Lower leg skin (tissue), 4 donors: ENCODE measurements around the gene NOC2L. TPM values are rescaled to one million over a fixed set of nuclear protein-coding genes. Genes with fewer than 3 reads are reported as not detected.

Experiments
- DNase-seq, 2 donors: peaks; one replicate each; pipeline ENCODE4 v3.0.0-alpha.2; 2019; ENCODE audit warnings: low spot score in 2 of 2
- H3K4me3 ChIP-seq: fragments of 200-600 bp; sonication (generic); 2 replicates; pipeline ENCODE4 v1.5.1; 2017; ENCODE audit warnings: mild to moderate bottlenecking, low read depth; ENCODE audit not compliant: poor library complexity, severe bottlenecking
- POLR2A ChIP-seq, 2 donors: fragments of 450-650 bp; IDR thresholded peaks; one replicate each; pipeline ENCODE4 v1.6.1; 2016 to 2017; ENCODE audit warnings: antibody characterized with exemption in 2 of 2, mild to moderate bottlenecking in 1 of 2, moderate library complexity in 1 of 2
- WGBS, 2 donors: methylation state at CpG; one replicate each; pipeline ENCODE4 v1.1.5; 2018; 5-methylcytosine and 5-hydroxymethylcytosine counted together
- intact Hi-C: fragments of 100-400 bp; cut with DNase I; formaldehyde crosslinking; loops from one replicate; pipeline ENCODE4 v1.15.0; 2023; ENCODE audit warnings: low total_unique reads
- total RNA-seq, 4 donors: library from RNA; depleted of rRNA; stranded (reverse); fragments of >200 nt; gene quantifications; one replicate each; pipeline ENCODE4 v1.1.0, GENCODE V29; 2016
- TF ChIP-seq, protein P1 (sequence below), 3 donors: fragments of 450-650 bp; IDR thresholded peaks; one replicate each; pipeline ENCODE4 v1.5.1; 2016; ENCODE audit warnings: antibody characterized with exemption in 3 of 3, mild to moderate bottlenecking in 3 of 3, moderate library complexity in 2 of 3

The NOC2L gene
- total RNA-seq, 4 donors from 2014 or later: 44.7 to 67.8 (median 59.6) TPM

DNA sequence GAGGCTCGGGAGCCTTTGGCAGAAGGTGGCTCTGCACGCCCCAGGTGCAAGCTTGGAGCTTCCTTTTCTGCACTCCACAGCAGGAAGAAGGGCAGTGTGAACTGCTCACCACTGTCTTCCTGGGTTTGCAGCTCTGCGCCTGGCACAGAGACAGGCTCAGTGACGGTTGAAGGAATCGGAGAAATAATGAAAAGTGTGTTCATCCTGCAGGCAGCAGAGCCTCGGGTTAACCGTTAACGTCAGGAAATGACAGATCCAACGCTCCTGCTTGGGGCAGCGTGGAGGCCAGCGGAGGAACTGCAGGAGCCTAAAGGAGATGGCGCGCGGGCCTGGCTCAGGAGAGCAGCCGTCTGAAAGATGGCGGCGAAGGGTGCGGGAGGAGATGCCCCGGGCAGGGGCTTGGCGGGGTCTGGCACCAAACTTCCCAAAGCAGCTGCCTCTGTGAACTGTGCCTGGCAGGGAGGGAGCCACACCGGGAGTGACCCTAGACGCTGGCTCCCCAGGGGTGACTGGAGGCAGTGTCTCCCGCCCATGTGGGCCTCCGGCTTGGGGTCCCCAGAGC lies 46.2 kb downstream of the NOC2L start:
- 21 to 27% methylated on average over 20 to 24 of the region's 24 CpGs for WGBS, 2 donors
- intact Hi-C loops: no loop called here
- peak in 1 of 2 donors; percentile 83 for DNase-seq
- TF ChIP-seq POLR2A (IDR thresholded peaks at IDR 0.05): no peak
- TF ChIP-seq, protein P1, sequence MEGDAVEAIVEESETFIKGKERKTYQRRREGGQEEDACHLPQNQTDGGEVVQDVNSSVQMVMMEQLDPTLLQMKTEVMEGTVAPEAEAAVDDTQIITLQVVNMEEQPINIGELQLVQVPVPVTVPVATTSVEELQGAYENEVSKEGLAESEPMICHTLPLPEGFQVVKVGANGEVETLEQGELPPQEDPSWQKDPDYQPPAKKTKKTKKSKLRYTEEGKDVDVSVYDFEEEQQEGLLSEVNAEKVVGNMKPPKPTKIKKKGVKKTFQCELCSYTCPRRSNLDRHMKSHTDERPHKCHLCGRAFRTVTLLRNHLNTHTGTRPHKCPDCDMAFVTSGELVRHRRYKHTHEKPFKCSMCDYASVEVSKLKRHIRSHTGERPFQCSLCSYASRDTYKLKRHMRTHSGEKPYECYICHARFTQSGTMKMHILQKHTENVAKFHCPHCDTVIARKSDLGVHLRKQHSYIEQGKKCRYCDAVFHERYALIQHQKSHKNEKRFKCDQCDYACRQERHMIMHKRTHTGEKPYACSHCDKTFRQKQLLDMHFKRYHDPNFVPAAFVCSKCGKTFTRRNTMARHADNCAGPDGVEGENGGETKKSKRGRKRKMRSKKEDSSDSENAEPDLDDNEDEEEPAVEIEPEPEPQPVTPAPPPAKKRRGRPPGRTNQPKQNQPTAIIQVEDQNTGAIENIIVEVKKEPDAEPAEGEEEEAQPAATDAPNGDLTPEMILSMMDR (IDR thresholded peaks at IDR 0.05): no peak
- H3K4me3 ChIP-seq: no peak overlapping the region

DNA sequence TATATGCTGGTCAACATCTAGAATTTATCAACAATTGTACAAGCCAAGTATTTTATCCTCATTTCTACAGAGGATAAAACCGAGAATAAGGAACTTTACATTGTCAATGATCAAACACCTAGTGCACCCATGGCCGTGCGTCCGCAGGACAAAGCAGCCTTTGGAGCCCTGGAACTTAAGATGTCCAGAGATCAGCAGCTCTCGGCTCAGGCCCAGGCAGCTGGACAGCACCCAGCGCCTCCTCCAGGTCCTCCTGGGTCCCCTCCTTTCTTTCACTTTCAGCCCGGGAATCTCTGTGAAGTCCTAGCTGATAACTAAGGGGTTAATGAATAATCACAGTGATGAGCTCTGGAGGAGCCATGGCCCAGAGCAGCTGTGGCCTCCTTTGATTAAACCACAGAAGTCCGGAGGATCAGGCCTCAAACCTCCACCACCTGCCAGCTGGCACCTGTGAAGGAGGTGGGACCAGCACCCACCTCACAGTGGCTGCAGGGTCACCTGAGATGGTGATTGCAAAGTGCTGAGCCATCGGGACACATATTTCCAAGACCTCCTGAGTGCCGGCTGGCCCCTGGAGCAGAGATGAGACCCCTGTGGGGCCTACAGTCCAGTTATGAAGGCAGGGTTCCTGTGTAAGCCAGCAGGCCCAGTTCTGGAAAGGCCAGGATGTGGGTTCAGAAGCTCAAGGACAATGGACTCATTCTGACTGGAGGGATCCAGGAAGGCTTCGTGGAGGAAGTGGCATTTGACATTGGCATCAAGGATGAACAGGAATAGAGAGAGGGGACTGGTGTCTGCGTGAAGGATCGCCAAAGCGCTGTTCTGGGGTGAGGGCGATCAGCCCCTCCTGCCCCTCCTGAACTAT lies 46.9 kb downstream of the NOC2L start:
- no peak for TF ChIP-seq POLR2A (IDR thresholded peaks at IDR 0.05)
- TF ChIP-seq, protein P1 (IDR thresholded peaks at IDR 0.05): no peak
- peak in 1 of 2 donors; percentile 29 for DNase-seq
- no peak overlapping the region for H3K4me3 ChIP-seq
- intact Hi-C loops: no loop called here
- 72 to 73% methylated on average over 15 of the region's 15 CpGs for WGBS, 2 donors

DNA sequence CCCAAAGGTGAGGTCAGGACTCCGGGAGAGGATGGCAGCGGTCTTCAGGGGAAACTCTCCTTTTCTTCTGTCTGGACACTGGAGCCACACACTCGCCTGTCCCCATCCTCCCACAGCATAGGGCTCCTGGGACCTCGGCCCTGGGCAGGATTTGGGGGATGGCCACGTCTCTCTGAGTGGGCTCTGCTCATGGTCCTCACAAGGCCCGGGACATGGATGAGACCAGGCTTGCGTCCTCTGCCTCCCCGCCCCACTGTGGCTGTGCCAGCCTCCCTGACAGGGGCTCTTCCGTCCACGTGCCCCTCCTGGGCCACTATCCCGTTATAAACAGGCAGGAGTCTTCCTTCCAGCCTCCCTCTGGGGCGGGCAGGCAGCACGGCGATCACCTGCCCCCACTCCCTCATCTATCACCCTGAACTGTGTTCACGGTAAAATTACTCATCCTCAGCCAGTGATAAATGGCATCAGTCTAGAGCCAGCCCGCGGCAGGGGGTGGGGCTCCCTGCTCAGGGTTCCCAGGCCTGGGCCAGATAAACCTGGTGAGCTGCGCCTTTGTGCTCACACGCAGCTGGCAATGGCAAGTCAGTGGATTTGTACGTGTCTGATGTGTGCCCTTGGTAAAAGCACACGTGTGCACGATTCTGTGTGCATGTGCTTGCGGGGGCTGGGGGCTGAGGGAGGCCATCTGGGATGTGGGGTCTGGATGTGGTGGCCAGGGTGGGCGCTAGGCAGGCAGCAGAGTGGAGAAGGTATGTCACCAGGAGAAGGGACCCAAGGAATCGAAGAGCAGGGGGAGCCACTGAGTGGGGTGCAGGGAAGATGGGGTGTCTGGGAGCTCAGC lies 48.0 kb downstream of the NOC2L start:
- DNase-seq: peak in 1 of 2 donors; percentile 86
- intact Hi-C loops: no loop called here
- WGBS, 2 donors: 37 to 43% methylated on average over 25 of the region's 25 CpGs
- no peak overlapping the region for H3K4me3 ChIP-seq
- TF ChIP-seq, protein P1 (IDR thresholded peaks at IDR 0.05): no peak
- TF ChIP-seq POLR2A (IDR thresholded peaks at IDR 0.05): no peak

DNA sequence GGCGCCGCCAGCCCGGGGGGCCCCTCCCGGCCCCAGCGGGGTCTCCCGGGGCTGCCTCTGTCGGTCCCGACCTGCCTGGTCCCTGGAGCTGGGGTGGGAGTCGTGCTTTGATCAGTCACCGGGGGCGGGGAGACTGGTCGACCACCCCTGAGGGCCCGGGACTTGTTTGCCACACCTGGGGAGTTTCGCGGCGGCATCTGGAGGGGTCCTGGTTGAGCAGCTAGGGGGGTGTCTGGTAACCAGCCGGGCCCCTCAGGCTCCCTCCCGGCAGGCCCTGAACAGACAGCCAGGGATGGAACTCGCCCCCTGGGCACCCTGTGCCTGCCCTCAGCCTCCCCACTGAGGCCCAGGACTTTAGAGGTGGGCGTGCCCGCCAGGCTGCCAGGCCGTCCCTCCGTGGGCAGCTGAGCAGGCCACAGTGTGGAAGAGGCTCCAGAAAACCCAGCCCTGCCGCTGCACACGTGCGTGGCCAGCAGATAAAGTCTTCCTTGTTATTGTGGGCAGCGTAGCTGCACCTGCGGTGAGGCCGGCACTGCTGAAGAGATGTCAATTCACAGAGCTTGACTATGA lies 48.7 kb downstream of the NOC2L start:
- intact Hi-C loops: no loop called here
- 14 to 33% methylated on average over 14 to 20 of the region's 29 CpGs for WGBS, 2 donors
- TF ChIP-seq, protein P1 (IDR thresholded peaks at IDR 0.05): no peak
- no peak for TF ChIP-seq POLR2A (IDR thresholded peaks at IDR 0.05)
- no peak overlapping the region for H3K4me3 ChIP-seq
- DNase-seq: peak in 1 of 2 donors; percentile 84

DNA sequence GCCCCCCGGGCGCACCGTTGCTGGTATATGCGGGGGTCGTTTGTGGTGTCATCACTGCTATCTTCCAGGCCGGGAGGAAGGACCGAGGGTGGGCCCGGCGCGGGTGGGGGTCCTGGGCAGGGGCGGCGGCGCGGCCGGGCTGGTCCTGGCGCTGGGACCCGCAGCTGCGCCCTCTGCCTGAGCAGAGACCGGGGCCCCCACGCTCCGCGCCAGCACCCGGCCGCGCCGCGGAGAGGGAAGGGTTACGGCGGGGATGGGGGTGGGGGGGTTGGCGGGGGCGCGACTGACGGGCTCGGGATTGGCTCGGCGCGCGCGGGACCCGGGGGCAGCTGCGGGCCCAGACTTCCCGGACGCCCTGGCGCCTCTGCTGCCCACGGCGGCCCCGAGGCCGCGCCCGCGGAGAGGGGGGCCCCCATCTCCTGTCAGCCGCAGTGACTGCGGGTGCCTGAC lies 49.2 kb downstream of the NOC2L start:
- TF ChIP-seq, protein P1 (IDR thresholded peaks at IDR 0.05): no peak
- TF ChIP-seq POLR2A (IDR thresholded peaks at IDR 0.05): no peak
- peak in 1 of 2 donors; percentile 79 for DNase-seq
- intact Hi-C loops: no loop called here
- H3K4me3 ChIP-seq: no peak overlapping the region
- 1 to 16% methylated on average over 9 to 19 of the region's 53 CpGs for WGBS, 2 donors
